CD1c-positive myeloid dendritic cell (primary cell): ENCODE results near the gene LCT.
"Not testable (repeated sequence)": the region's sequence is repeated elsewhere in the genome, so short reads cannot be mapped to it uniquely, and the experiment has no call there.

Experiments
- DNase-seq: peaks from one replicate; pipeline ENCODE4 v3.0.0-alpha.2; 2016; ENCODE audit errors: extremely low spot score

LCT gene

DNA sequence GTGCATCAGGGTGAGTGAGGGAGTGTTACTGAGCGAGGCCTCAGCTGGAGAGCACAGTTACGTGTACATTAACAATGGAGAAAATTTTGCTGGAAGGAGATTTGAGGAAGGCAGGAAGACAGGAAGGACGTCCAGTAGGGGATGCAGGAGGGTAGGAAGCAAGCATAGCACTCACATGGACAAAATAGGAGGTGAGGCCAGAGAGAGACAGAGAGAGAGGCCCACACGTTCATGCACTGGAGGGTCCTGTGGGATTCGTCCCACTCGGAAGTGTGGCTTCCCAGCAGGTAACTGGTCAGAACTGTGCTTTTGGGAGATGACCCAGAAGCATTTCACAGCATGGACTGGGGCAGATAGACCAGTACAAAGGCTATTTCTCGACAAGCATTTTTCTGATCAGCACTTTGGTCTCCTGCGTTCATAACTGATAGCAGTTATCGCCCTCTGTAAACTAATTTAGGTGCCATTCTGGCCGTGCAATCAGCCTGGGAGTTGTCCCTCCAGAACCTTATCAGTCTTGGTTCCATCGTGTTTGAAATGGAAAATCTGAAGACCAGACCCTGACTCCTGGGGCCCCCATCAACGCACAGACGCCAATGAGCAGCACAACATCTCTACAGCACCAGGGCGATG, 5.7 kb downstream of the LCT start:
- DNase-seq = no peak

DNA sequence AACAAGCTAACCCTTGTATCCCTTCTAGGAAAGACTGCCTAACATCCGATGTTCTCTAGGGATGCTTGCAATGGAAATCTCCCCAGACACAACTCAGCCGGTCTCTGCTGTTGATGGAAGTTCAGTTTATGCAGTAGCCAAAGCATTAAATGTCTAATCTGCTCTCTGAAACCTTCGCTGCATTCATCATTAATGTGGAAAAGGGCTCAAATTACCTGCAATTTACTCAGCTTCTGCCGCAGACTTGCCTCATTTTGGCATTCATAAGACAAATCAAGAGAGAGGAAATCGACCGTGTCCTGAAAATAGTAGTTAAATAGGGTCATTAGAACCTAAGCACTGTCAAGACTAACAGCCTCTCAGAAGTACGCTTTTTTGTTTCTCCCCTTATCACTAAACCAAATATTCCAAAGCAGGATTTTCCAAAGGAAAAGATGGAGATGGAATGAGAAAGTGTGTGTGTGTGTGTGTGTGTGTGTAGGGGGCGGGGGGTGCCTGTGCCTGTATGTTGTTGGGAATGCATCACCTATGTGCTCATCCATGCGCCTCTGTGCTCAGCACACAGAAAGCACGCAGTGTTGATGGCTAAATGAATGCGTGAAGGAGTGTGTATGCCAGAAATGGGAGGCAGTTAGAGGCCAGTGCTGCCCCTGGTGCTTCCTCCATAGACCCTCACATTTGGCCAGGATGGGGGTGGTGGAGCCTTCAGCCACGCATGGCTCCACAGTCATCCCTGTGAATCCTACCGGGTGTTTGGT, 7.4 kb downstream of the LCT start:
- DNase-seq = no peak

DNA sequence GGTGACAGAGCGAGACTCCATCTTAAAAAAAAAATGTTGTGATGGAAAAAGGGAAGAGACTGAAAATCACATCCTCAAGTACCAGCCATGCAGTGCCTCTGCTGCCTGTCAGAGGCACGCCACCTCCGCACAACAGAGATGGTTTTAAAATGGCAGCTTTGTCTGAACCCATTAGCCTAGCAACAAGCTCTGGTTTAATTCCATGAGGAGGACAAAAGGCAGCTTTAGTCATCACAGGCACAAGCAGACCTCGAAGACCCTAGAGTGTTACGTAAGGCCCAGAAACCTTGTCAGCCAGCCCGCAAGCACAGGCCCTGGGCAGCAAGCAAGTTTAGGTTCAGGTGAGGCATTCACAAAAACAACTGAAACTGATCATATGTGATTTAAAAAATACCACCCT, 10.4 kb downstream of the LCT start:
- DNase-seq = no peak

DNA sequence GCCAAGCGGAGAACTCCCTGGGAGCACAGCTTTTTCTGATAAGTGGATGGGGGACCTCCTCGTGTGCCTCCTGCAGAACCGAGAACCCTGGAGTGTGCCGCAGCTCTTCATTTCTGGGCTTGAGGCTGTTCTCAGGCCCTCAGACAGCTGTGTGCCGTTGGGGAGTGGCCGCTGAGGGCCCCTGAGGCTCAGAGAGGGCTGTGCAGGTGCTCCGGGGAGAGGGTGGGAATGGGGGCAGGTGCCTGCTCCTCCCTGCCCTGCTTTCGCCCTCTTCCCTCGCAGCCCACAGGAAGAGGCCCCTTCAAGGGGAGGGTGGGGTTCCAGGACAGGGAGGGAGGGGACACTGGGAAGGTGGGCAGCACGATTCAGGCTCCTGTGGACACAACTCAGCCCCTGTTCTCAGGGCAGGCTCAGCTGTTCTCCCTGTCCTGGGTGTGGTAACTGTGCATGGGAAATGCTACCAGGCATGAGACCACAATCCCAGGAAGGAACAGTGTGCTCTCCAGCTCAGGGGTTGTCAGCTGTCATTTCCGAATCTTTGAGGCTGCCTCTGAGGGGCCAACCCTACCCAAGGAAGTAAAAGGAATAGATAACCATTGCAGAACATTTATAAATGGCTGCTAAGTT, 11.3 kb downstream of the LCT start:
- DNase-seq = no peak

DNA sequence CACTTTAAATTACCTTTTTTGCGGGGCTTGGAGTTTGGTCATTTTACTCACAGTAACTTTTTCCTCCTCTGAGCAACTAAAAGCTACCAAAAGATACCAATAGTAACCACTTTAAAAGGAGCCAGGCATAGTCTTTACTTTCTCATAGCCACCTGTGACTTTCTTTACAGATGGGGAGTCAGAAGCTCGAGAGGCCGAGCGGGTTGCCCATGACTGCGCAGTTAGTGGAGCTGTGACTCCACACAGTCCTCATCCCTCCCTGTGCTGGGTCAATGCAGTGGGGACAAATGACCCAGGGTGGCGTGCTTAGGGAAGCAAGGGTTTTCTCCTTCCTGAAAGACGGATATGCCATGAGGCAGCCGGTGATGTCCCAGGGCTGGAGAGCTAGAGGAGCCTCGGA, 11.9 kb downstream of the LCT start:
- no peak for DNase-seq

DNA sequence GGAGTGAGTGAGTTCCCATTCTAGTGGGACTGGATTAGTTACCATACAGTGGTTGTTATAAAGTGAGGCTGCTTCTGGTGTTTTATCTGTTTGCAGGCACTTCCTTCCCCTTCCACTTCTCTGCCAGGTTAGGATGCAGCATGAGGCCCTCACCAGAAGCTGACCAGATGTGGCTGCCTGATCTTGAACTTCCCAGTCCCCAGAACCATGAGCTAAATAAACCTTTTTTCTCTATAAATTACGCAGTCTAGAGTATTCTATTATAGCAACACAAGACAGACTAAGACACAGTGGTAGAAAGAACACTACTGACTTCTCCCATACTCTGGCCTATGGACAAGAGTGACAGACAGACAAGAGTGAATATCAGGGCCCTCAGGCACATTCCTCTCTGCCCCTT, 14.1 kb downstream of the LCT start:
- no peak for DNase-seq

DNA sequence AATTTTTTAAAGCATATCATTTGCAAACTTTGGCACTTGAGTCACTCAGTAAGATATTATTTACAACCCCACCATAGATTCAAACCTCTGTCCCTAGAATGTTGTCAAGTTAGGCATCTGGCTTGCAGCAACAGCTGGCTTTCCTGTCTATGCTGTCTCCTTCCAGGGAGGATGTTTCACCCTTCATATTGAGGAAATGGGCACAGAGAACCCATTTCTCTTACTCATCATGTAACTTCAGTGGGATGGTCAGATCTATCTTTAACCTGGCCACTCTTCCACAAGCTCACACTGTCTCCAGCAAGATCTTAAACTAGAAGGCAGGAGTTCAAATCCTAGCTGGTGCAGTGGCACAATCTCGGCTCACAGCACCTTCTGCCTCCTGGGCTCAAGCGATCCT, 15.8 kb downstream of the LCT start:
- DNase-seq = no peak

DNA sequence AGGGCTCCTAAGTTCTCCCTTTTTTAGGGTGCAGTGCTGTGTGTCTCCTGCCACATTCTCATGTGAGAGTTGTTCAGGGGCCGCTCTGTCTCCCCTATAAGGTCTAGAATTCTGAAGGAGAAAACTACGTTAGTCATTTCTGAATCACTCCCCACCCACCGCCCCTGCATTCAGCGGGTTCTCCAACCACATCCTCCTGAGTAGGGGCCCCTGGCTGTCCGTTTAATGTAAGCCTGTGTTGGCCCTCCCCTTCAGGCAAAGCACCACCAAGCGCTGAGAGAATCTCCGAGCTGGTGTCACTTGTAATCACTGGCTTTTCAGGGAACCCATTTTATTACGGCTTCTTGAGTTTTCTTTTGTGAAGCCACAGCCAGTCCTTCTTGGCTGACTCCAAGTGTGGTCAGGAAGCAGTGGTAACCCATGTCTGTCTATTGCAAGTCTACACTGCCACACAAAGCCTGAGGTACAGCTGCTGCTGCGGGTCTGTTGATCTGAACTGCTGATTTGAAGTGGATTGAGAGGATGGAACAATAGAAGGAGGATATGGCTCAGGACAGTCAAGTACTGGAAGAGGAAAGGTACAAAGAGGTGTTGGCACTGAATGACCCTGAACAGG, 16.9 kb downstream of the LCT start:
- peak; percentile 53 for DNase-seq

DNA sequence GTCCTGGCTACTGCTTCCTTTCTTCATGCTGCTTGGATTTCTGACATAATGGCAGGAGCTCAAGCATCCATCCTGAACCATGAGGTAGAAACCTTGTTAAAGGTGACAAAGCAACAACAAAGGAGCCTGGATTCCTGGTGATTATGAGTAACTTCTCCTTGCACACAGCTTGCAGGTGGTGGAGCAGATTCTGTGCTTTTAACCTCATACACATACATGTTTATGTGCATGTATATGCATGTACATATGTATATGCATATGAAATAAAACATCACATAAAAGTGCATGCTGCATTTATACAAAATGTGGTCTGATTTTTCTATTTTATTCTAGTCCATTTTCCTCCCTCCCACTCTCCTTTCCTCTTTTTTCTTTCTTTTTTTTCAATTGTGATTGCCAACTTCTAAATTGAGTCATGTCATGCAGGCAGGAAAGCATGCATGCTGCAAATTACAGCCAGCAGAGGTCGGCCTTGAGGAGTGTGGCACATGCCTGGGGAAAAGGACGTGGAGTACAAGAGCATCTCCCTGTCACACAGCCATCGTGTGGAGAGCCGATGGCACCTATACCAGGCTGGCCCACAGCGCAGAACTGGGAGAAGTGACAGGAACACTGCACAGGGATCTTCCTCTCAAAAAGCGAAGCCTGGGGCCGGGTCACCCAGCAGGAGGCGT, 17.9 kb downstream of the LCT start:
- no peak for DNase-seq

DNA sequence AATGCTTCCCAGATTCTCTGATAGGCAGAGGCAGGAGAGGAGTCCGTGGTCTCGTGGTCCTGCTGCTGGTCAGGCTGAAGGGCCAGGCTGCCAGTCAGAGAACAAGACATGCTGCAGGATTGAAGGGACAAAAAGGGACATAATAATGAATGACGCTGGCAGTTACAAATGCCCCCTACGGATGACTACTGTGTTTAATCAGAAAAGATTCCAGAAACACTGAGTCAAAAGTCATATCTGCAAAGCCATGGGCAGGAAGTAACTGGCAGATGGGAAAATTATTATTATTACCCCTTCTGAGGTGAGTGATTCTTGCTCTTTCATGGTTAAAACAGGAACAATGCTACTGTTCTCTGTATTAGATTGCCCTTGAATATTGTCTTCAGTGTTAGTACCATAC, 19.0 kb downstream of the LCT start:
- no peak for DNase-seq

DNA sequence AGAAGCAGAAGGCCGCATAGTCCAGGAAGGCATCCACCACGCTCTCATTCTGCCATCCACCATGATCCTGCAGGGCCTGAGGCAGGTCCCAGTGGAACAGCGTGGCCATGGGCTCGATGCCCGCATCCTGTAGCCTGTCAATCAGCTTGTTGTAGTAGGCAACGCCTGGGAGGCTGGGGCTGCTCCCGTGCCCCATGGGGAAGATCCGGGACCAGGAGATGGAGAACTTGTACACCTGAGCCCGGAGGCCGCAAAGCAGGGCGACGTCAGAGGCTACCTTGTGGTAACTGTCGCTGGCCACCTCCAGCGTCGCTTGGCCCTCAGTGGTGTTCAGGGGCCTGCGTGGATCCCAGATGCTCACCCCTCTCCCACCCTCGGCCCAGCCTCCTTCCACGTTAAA, 19.5 kb downstream of the LCT start:
- no peak for DNase-seq

DNA sequence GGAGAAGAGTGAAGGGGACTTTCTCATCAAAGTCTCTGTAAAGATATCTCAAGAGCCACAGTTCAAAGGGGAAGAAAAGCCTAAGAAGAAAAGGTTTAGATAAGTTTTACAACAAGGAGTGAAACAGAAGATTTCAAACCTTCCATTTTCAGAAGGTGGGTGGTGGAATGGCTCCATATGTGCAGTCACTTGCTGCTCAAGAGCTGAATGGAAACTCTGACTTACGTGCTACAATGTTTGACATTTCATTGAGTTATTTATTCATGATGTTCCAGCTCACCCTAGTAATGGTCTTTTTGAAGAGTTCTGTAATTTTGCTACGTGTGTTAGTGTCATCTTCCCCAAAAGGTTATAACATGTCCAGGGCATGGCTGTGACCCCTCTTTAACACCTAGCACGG, 21.7 kb downstream of the LCT start:
- no peak for DNase-seq

DNA sequence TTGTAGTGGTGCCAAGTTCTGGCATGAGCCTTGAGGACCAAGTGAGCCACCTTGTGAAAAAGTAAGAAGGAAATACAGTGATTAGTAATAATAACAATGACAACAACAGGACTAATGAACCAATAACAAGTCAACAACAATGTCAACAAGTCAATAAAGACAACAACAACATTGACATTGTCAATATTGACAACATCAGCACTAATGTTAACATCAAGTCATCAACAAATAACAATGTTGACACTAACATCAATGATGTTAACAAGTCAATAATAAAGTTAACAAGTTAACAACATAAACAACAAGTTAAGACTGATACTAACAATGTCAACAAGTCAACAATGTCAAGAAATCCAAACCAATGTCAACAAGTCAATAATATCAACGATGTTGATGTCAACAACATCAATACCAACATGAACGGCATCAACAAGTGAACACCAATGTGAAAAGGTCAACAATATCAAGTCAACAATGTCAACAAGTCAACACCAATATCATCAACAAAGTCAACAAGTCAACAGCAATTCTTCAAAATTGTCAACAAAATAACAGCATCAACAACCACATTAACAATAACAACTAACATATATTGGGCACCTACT, 24.0 kb downstream of the LCT start:
- DNase-seq = no peak

DNA sequence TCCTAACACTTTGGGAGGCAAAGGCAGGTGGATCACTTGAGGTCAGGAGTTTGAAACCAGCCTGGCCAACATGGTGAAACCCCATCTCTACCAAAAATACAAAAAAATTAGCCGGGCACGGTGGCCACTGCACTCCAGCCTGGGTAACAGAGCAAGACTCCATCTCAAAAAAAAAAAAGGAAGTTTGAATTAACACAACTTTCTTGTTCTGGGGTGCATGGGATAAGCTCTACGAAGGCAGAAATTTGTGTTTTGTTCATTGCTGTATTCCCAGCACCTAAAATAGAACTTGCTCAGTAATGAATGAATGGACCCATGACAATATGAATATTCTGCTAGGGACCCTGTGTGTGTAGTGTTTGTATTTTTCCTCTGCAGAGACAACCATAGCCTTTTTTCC, 29.1 kb downstream of the LCT start:
- DNase-seq = not testable (repeated sequence)

DNA sequence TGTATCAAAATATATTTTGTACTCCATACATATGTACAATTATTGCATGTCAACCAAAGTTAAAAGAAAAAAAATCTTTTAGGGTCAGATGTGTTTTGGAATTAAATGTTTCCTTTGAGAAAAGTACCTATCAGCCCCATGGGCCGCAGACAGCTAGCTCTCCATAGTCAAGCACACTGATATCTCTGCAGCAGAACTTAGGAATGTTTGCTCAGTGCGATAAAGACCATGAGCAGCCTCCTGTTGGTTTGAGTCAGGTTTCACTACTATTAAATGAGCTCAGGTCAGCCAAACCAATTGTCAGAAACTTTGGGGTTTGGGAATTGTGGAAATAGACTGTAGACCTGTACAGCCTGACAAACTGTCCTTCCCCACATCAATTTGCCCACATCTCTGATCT, 33.7 kb downstream of the LCT start:
- no peak for DNase-seq

DNA sequence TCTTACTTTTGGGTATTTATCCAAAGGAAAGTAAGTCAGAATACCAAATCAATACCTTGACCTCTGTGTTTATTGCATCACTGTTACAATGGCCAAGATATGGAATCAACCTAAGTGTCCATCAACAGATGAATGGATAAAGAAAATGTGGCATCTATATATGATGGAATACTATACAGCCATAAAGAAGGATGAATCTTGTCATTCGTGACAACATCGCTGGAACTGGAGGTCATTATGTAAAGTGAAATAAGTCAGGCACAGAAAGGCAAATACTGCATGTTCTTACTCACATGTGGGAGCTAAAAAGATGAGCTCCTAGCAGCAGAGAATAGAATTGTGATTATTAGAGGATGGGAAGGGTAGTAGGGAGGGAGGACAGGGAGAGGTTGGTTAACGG, 34.6 kb downstream of the LCT start:
- DNase-seq = no peak

DNA sequence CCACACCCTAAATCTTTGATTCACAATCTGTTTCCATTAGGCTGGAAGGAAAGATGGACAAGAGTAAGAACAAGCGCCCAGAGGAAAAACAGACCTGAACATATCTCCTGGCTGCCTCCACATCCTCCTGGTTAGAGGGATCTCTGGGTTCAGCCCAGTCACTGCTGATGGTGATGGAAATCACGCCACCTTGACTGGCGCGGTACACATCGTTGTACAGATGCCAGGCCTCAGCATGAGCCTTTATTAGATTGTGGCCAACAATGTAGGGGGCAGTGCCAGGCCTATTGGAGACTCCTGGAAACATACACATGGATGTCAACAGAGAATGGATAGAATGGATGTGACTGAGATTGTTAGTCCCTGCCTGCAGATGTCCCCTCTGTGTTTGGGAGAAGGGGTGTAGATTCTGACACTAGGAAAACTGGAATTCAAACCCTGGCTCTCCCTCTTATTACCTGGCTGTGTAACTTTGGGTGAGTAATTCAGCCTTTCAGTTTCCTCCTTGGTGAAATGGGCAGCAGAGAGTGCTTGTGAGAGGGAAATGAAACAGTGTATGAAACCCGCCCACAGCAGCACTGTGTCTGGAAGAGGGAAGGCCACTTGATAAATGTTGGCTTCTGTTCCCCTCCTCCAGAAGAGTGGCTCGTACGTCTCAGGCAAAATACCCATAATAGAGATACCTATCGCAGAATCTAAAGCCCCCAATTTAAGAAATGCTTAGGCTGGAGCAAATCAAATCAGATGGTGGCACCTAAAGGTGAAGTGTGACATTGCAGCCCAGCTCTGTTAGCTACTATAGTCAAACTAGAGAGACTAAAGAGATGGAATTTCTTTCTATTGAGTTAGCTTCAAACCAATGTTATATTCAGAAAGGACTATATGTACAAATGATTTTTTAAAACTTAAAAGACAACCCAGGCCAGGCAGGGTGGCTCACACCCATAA, 36.2 kb downstream of the LCT start:
- DNase-seq = peak; percentile 76

DNA sequence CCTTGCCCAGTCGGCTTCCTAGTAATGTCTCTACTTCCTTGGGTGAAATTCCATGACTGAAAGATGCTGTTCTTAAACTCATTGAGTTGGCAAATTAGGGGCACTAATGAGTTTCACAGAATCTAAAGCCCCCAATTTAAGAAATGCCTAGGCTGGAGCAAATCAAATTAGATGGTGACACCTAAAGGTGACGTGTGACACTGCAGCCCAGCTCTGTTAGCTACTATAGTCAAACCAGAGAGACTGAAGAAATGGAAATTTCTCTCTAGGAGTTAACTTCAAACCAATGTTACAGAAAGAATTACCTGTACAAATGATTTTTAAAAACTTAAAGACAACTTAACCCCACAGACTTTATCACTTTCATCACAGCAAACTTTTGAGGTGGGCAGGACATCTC, 37.2 kb downstream of the LCT start:
- DNase-seq = no peak

DNA sequence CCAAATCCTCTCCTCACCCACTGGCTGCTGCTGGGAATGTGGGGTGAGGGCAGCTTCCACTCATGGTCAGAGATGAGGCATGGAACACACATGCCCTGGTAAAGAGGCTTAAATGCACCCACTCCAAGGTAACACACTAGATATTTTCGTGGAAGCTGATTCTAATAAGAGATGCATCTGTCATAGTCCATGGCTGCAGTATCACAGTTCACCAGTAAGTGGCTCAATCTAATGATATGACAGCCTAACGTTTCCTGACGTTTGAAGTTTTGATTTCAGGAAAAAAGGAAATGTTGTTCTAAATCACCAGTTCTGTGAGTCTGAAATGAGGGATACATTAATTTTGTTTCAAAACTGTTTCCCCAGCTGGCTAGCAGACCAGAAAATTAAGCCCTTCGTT, 38.2 kb downstream of the LCT start:
- no peak for DNase-seq

DNA sequence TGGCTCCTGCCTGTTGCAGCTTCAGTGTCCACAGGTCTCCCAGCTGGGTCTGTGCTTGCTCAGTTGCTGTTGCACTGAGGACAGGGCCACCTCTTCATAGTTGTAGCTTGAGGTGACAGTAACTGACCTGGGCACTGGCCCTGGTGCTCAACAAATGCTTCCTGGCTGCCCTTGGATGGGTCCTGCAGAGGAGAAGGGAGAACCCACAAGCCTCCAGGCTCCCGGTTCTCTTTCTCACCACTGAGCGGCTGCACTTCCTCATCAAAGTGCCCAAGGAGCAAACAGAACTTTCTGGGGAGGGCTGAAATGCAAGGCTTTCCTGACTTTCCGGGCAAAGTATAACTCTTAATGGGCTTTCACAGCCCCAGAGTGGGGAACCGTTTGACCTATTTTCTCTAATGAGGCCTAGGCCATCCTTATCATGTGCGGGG, 38.7 kb downstream of the LCT start:
- peak; percentile 35 for DNase-seq
